Retinal pigment epithelial cell (primary cell): ENCODE data around the gene ALLC.

ENCODE experiments used
- DNase-seq: peaks from one replicate; pipeline ENCODE4 v3.0.0-alpha.2; 2010; ENCODE audit warnings: low read depth
- H3K4me3 ChIP-seq: 2 replicates; pipeline ENCODE4 v1.5.1; 2011; ENCODE audit warnings: mild to moderate bottlenecking, low read length, control low read depth, moderate library complexity
- CTCF ChIP-seq: conservative IDR thresholded peaks from 2 replicates; pipeline ENCODE4 v1.5.1; 2011; ENCODE audit warnings: low read depth, low read length, control low read depth, inconsistent platforms

The ALLC gene

GRCh38 chr2:3683748-3684454, 25.9 kb downstream of the ALLC start:
- no peak for DNase-seq
- H3K4me3 ChIP-seq = no peak overlapping the region
- TF ChIP-seq CTCF = no peak

DNA sequence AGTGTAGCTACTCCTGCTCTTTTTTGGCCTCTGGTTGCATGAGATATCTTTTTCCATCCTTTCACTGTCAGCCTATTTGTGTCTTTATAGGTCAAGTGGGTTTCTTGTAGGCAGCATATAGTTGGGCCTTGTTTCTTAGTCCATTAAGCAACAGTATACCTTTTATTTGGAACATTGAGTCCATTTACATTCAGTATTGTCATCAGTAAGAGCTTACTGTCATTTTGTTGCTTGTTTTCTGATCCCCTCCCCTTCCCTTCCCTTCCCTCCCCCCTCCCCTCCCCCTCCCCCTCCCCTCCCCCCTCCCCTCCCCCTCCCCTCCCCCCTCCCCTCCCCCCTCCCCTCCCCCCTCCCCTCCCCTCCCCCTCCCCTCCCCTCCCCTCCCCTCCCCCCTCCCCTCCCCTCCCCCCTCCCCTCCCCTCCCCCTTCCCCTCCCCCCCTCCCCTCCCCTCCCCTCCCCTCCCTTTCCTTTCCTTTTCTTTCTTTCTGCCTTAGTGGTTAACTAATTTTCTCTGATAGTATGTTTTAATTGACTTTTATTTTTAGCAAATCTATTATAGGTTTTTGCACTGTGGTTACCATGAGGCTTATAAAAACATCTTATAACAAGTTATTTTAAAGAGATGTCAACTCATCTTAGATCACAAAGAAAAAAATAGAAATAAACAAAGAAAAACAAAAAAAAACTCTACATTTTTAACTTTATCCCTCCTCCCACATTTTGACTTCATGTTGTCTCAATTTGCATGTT, 32.2 kb downstream of the ALLC start:
- no peak overlapping the region for H3K4me3 ChIP-seq
- TF ChIP-seq CTCF = no peak
- no peak for DNase-seq

- peak; percentile 2 for DNase-seq
- TF ChIP-seq CTCF = peak; percentile 59
- H3K4me3 ChIP-seq = no peak overlapping the region
Observed at GRCh38 chr2:3692375-3692774, 34.4 kb downstream of the ALLC start.

DNA sequence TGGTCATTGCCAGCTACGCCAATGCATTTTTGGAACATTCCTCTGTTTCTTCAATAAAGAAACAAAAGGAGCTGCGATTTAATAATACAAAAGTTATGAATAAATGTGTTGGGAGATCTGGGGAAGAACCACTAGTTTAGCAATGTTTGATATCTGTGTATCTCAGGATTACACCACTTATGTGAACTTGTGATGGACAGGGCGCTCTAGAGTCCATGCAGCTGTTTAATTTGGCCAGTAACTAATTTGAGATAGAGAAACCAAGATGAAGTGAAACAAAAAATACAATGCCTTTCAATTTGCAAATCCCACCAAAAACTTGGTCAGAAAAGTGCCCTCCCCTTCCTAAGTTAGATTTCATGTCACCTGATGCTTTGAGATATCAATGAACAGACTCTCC, 38.5 kb downstream of the ALLC start:
- no peak overlapping the region for H3K4me3 ChIP-seq
- no peak for DNase-seq
- TF ChIP-seq CTCF = no peak

GRCh38 chr2:3701071-3701470, 43.1 kb downstream of the ALLC start:
- TF ChIP-seq CTCF = no peak
- DNase-seq = no peak
- no peak overlapping the region for H3K4me3 ChIP-seq

DNA sequence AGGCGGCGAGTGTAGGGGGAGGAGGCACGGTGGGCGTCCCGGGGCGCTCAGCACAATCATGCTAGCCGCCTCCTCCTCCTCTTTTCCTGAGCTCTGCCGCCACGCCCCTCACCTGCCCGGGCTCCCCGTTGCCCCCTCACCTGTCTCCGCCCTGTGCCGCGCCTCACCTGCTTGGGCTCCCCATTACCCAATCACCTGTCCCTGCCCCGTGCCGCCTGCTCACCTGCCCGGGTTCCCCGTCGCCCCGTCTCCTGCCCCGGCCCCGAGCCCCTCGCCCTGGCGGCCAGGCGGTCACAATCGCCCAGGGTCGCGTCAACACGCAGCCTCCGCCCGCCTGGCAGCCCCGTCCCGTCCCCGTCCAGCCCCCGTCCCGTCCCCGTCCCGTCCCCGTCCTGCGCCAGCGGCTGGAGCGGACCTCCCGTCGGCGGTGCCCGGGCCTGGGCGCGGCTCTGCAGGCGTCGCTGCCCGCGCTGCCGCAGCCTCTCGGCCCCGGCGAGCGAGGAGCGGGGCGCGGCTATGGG, 45.3 kb downstream of the ALLC start, which contains the start of gene DCDC2C:
Gene DCDC2C (plus strand): TSS at position 340 of the 521 bp plus-strand sequence. CDS start 177 bp downstream, at position 517.
- no peak within 1 kb of the TSS for H3K4me3 ChIP-seq
- DNase-seq = no peak
- TF ChIP-seq CTCF = no peak
